ENCODE data around the gene PRKG1.

The PRKG1 gene

GRCh38 chr10:51806079-51806835 lies 732.0 kb downstream of the PRKG1 start:
- TF ChIP-seq CTCF (IDR thresholded peaks at IDR 0.05) (no peak), ZFX (IDR thresholded peaks at IDR 0.05; ENCODE audit: borderline replicate concordance) (no peak)
- no peak overlapping the region for H3K27ac ChIP-seq

GRCh38 chr10:51808187-51808586 lies 733.9 kb downstream of the PRKG1 start:
- no peak overlapping the region for H3K27ac ChIP-seq
- TF ChIP-seq CTCF (IDR thresholded peaks at IDR 0.05) (no peak), ZFX (IDR thresholded peaks at IDR 0.05; ENCODE audit: borderline replicate concordance) (no peak)

GRCh38 chr10:51815723-51816122 lies 741.4 kb downstream of the PRKG1 start:
- H3K27ac ChIP-seq: no peak overlapping the region
- TF ChIP-seq ZFX (IDR thresholded peaks at IDR 0.05; ENCODE audit: borderline replicate concordance) (no peak), CTCF (IDR thresholded peaks at IDR 0.05) (no peak)

GRCh38 chr10:51821045-51821444 lies 746.8 kb downstream of the PRKG1 start:
- no peak overlapping the region for H3K27ac ChIP-seq
- no peak for TF ChIP-seq CTCF (IDR thresholded peaks at IDR 0.05)
- no peak for TF ChIP-seq ZFX (IDR thresholded peaks at IDR 0.05; ENCODE audit: borderline replicate concordance)

- H3K27ac ChIP-seq: no peak overlapping the region
- no peak for TF ChIP-seq ZFX (IDR thresholded peaks at IDR 0.05; ENCODE audit: borderline replicate concordance)
- TF ChIP-seq CTCF (IDR thresholded peaks at IDR 0.05): no peak
These were observed 747.5 kb downstream of the PRKG1 start for GRCh38 chr10:51821745-51822144.

GRCh38 chr10:51832652-51833383 lies 758.5 kb downstream of the PRKG1 start:
- no peak overlapping the region for H3K27ac ChIP-seq
- TF ChIP-seq ZFX (IDR thresholded peaks at IDR 0.05; ENCODE audit: borderline replicate concordance): no peak
- no peak for TF ChIP-seq CTCF (IDR thresholded peaks at IDR 0.05)

- H3K27ac ChIP-seq: no peak overlapping the region
- TF ChIP-seq ZFX (IDR thresholded peaks at IDR 0.05; ENCODE audit: borderline replicate concordance) (no peak), CTCF (IDR thresholded peaks at IDR 0.05) (no peak)
These were observed 760.3 kb downstream of the PRKG1 start for GRCh38 chr10:51834548-51834947.
